SJCRH30 (cell line): ENCODE data around the gene DDN. TPM values are rescaled to one million over a fixed set of nuclear protein-coding genes. Genes with fewer than 3 reads are reported as not detected.

ENCODE experiments used
- DNase-seq, 2 experiments: peaks; one replicate each; pipeline ENCODE4 v3.0.0-alpha.2; 2015 to 2020
- H3K27ac ChIP-seq: fragments of 250-450 bp; sonication (Bioruptor Pico); 2 replicates; pipeline ENCODE4 v1.5.1; 2020; ENCODE audit warnings: mild to moderate bottlenecking, moderate library complexity
- H3K27me3 ChIP-seq: fragments of 250-450 bp; sonication (Bioruptor Pico); 2 replicates; pipeline ENCODE4 v1.5.1; 2020; ENCODE audit warnings: mild to moderate bottlenecking, moderate library complexity
- H3K36me3 ChIP-seq: fragments of 250-450 bp; sonication (Bioruptor Pico); 2 replicates; pipeline ENCODE4 v1.5.1; 2020; ENCODE audit warnings: mild to moderate bottlenecking, moderate library complexity
- H3K4me1 ChIP-seq: fragments of 250-450 bp; sonication (Bioruptor Pico); 2 replicates; pipeline ENCODE4 v1.5.1; 2020; ENCODE audit warnings: mild to moderate bottlenecking, moderate library complexity
- H3K4me3 ChIP-seq: fragments of 250-450 bp; sonication (Bioruptor Pico); 2 replicates; pipeline ENCODE4 v1.5.1; 2020; ENCODE audit warnings: mild to moderate bottlenecking, moderate library complexity
- H3K9me3 ChIP-seq: fragments of 250-450 bp; sonication (Bioruptor Pico); replicated peaks from 2 replicates; pipeline ENCODE4 v1.5.1; 2020; ENCODE audit warnings: mild to moderate bottlenecking, moderate library complexity
- total RNA-seq: library from RNA; depleted of rRNA; stranded (reverse); fragments of >200 nt; shearing (Covaris generic); gene quantifications from 2 replicates; pipeline ENCODE4 v1.2.3, GENCODE V29; 2014

Gene DDN
- total RNA-seq, 1 experiment from 2014 or later, result 5.5 TPM

DNA sequence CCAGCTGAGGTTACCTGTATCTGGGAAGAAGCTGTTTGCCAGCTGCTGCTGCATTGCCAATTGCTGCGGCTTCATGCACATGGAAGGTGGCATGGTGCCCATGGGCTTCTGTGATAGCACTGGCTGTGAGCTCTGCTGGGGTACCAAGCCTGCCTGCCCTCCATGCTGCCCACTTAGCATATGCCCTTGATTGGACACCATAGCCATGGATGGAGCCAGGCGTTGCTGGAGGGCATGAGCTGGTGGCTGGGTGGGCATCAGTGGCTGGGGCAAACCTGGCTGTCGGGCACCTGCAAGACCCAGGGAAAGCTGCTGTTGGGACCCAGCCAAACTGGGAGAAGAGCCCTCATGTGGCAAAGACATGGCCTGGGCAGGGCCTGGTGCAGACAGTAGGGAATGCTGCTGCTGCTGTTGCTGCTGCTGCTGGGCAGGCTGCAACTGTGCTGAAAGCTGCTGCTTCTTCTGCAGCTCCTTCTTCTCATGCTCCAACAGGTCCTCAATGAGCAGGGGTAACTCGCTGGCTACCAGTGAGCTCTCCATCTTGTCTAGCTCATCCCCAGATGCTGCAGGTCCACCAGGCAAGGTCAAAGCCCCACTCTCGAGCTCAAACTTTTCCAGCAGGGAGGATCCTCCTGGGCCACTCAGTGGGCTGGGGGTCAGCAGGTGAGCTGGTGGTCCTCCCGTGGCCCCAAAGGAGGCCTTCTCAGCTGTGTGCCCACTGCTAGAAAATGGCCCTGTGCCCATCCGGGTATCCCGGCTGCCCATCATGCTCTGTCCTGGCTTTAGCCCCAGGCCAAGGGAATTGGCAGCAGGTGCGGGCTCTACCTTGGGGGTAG lies 38.2 kb upstream of the DDN start:
- no peak overlapping the region for H3K27ac ChIP-seq
- no peaks in the 10 kb centered on the region for H3K4me1 ChIP-seq
- DNase-seq, result no peak
- no peaks in the 10 kb centered on the region for H3K27me3 ChIP-seq
- no peak overlapping the region for H3K4me3 ChIP-seq
- peaks cover 95% of the 10 kb centered on the region for H3K36me3 ChIP-seq
- no peaks in the 10 kb centered on the region for H3K9me3 ChIP-seq

DNA sequence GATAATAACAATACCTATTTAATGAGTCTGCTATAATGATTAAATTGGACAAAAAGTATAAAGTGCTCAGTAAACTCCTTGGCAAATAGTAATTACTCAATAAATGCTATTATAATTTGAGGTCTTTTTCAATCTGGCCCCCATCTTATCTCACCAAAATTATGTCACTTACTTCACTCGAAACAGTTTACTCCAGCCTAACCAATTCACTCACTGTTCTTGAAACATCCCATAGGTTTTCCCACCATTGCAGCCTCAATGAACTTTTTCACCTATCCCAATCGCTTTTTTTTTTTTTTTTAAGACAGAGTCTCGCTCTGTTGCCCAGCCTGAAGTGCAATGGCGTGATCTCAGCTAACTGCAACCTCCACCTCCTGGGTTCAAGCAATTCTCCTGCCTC lies 36.9 kb upstream of the DDN start:
- Histone ChIP-seq H3K9me3 (no peaks in the 10 kb centered on the region), H3K4me3 (no peak overlapping the region), H3K36me3 (peaks cover 92% of the 10 kb centered on the region), H3K27me3 (no peaks in the 10 kb centered on the region), H3K4me1 (no peaks in the 10 kb centered on the region), H3K27ac (no peak overlapping the region)
- no peak for DNase-seq

DNA sequence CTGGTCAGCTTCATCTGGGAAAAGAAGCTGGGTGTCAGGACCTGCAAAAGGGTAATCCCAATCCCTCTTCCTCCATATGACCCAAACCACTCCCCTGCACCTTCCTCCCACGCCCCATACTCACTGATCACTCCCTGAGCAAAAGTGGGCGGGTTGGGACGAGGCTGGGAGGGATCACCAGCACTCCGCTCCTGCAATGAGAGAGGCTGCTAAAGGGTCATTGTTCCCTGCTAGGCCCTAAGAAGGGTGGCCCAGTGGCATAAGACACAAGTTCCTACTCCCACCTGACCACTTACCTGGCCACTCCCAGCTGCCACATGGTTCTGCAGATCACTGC lies 35.1 kb upstream of the DDN start:
- no peak for DNase-seq
- no peak overlapping the region for H3K4me3 ChIP-seq
- H3K9me3 ChIP-seq, result no peaks in the 10 kb centered on the region
- no peaks in the 10 kb centered on the region for H3K27me3 ChIP-seq
- H3K4me1 ChIP-seq, result no peaks in the 10 kb centered on the region
- peaks cover 83% of the 10 kb centered on the region for H3K36me3 ChIP-seq
- no peak overlapping the region for H3K27ac ChIP-seq

DNA sequence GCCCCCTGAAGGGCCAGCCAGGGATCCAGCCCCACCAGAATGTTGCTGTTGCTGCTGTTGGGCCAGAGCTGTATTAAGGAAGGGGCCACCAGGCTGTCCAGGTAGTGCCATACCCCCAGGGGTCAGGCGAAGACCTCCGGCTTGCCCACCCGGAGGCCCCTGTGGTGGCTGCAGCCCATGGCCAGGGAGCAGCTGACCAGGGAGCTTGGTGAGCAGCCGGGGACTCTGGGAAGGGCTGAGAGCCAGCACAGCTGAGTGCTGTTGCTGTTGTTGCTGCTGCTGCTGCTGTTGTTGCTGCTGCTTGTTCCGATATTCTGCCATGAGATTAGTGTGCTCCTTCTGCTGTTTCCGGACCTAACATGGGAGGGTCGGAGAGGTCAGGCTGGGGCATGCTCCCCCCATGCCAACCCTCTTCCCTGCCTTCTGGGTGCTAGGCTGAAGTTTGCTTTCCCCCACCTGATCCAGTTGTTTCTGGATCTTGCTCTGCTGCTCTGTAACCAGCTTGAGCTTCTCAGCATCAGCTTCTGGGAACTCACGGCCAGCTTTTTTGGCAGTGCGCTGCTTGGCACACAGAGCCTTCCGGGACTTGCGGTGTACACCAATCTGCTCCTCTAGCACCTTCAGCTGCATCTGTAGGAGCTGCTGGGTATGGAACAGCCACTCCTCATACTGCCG lies 34.6 kb upstream of the DDN start:
- Histone ChIP-seq H3K9me3 (no peaks in the 10 kb centered on the region), H3K27ac (no peak overlapping the region), H3K4me1 (no peaks in the 10 kb centered on the region), H3K4me3 (no peak overlapping the region), H3K27me3 (no peaks in the 10 kb centered on the region), H3K36me3 (peaks cover 83% of the 10 kb centered on the region)
- no peak for DNase-seq

DNA sequence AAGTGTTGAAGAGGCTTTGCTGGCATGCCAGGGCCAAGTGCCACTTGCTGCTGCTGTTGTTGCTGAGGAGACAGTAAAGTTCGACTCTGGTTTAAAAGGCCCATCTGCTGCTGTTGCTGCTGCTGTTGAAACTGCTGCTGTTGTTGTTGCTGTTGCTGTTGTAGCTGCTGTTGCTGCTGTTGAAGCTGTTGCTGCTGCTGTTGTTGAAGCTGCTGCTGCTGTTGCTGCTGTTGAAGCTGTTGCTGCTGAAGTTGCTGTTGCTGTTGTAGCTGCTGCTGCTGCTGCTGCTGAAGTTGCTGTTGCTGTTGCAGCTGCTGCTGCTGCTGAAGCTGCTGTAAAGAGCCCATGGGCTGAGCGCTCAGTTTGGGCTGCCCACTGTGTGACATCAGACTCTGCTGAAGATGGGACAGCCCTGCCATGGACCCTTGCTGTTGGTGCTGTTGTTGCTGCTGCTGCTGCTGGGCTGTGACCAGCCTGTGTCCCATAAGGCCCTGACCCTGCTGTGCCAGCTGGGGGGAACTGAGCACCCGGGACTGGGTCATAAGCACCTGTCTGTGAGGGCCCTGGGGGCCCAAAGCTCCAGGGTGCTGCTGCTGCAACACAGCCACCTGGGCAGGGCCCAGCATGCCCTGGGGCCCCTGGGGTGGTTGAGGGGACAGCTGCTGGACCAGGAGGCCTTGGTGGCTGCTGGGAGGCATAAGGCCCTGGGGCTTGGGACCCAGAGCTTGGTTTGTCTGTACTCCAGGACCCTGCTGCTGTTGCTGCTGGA lies 33.7 kb upstream of the DDN start:
- no peak for DNase-seq
- Histone ChIP-seq H3K4me1 (no peaks in the 10 kb centered on the region), H3K9me3 (no peaks in the 10 kb centered on the region), H3K36me3 (peaks cover 82% of the 10 kb centered on the region), H3K27me3 (no peaks in the 10 kb centered on the region), H3K4me3 (no peak overlapping the region), H3K27ac (no peak overlapping the region)

DNA sequence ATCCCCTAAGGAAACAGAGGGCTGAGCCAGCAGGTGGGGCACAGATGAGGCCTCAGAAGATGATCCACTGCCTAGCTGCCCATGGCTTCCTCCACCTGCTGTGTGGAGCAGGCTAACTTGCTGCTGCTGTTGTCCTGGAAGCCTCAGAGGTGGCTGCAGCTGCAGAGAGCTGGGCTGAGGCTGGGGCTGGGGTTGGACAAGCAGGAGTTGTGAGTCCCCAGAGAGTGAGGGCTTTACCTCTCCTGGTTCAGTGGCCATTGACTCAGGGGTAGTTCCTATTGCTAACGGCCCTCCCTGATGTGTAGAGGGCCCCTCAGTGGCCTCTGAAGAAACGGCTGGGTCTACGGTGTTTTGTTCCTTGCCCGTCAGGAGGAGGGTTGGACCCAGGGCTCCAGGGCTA lies 33.1 kb upstream of the DDN start:
- no peaks in the 10 kb centered on the region for H3K27me3 ChIP-seq
- H3K4me1 ChIP-seq, result no peaks in the 10 kb centered on the region
- H3K9me3 ChIP-seq, result no peaks in the 10 kb centered on the region
- DNase-seq, result no peak
- no peak overlapping the region for H3K4me3 ChIP-seq
- H3K27ac ChIP-seq, result no peak overlapping the region
- peaks cover 80% of the 10 kb centered on the region for H3K36me3 ChIP-seq

DNA sequence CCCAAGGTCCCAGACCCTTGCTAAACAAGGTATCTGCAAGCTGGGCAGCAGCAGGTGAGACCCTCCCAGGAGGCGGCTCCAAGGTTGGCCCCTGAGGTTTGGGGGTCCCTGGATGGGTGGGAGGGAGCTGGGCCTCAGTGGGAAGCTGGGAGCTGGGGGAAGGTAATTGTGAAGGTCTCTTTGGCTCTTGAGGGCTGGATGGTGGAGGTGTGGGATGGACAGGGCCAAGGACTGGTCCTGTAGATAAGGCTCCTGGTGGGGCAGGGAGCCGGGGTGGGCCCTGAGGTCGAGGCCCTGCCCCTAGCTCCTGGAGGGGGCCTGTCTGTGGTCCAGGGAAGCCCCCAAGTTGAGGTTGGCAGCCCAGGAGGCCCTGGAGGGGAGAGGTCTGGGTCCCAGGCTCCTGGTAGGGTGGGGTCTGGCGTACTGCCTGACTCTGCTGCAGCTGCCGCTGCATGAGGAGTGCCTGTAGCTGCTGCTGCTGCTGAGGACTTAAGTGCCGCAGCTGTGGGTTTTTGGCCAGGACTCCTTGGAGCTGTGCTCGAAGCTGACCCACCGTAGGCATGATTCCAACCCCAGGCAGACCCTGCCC lies 32.5 kb upstream of the DDN start:
- H3K36me3 ChIP-seq, result peaks cover 75% of the 10 kb centered on the region
- no peak overlapping the region for H3K4me3 ChIP-seq
- no peaks in the 10 kb centered on the region for H3K9me3 ChIP-seq
- no peak overlapping the region for H3K27ac ChIP-seq
- H3K4me1 ChIP-seq, result no peaks in the 10 kb centered on the region
- H3K27me3 ChIP-seq, result no peaks in the 10 kb centered on the region
- no peak for DNase-seq

DNA sequence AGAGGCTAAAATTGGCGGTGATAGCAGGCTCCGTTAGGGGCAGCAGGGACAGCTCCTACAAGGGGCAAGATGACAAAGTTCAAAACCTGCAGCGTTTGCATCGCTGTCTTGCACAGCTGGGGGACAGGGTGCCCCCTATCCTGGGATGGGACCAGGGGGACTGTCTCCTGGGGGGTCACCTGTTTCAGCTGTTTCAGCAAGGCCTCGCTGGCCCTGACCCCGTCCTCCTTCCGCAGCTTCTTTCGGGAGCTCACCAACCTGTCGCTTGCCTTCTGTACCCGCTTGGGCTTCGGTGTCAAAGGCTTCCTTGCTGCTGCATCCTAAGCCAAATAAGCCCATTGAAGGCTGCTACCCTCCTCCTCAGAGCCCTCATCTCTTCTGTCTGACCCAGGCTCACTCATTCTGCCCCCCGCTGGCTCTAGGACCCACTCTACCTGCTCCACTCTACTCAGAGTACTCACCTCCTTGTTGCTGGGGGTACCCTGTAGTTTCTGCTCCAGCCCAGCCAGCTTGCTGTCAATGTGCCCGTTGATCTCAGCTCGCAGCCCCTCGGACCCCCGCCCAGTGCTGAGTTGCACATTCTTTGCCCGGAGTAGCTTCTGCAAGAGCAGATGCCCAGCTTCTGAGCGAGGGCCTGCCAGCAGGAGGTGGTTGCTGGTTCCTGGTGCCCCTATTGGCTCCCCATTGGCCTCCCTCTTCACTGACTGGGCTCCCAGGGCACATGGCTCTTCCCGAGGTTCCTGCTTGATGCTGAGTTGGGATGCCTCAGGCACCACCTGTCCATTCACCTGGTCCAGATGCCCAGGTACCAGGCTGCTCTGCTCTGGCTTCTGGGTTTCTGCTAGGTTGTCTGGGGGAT lies 31.8 kb upstream of the DDN start:
- no peaks in the 10 kb centered on the region for H3K9me3 ChIP-seq
- no peak overlapping the region for H3K4me3 ChIP-seq
- H3K27ac ChIP-seq, result no peak overlapping the region
- DNase-seq, result no peak
- peaks cover 76% of the 10 kb centered on the region for H3K36me3 ChIP-seq
- H3K27me3 ChIP-seq, result no peaks in the 10 kb centered on the region
- no peaks in the 10 kb centered on the region for H3K4me1 ChIP-seq

DNA sequence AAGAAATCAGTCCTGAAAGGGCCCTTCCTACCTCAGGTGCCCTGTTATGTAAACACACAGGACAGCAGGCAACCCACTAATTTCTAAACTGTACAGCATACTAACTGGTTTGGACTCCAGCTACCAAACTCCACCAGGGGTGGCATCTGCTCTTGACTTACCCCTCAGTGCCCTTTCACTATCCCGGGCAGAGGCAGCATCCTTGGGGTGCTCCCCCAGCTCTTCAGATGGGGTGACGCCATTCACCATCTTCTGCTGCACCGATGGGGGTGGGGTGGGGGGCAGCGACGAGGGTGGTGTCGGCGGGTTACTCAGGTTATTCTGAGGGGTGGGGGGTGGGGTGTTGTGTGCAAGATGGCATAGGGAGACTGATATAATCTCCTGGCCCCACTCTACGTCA lies 30.9 kb upstream of the DDN start:
- no peak overlapping the region for H3K27ac ChIP-seq
- DNase-seq, result no peak
- no peaks in the 10 kb centered on the region for H3K9me3 ChIP-seq
- H3K4me1 ChIP-seq, result no peaks in the 10 kb centered on the region
- peaks cover 76% of the 10 kb centered on the region for H3K36me3 ChIP-seq
- no peak overlapping the region for H3K4me3 ChIP-seq
- H3K27me3 ChIP-seq, result no peaks in the 10 kb centered on the region

DNA sequence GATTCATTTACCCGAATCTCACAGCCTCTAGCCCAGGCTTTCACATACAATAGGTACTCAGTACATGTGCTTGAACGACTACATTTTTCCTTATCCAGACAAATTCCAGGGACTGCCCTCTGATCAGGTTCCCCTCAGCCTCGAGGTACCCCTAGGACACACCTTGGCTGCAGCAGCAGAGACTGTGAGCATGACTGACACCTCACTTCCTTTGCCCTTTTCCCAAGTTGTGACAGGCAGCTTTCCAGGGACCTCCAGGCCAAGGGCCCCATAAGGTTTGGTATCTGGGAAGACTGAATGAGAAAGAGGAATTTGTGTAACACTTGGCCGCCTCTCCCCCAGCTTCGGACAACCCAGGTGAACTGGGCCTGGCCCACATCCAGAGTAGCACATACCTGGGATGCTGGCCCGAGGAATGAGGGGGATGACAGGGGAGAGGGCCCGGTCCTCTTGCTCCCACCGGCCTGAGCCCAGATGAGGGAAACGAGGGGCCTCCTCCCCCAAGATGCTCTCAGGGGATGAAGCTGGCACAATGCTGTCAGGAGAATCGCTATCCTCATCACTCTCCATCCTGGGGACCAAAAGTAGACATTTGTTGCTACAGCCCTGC lies 29.6 kb upstream of the DDN start:
- no peaks in the 10 kb centered on the region for H3K4me1 ChIP-seq
- no peak overlapping the region for H3K27ac ChIP-seq
- DNase-seq, result no peak
- H3K4me3 ChIP-seq, result no peak overlapping the region
- no peaks in the 10 kb centered on the region for H3K27me3 ChIP-seq
- H3K36me3 ChIP-seq, result peaks cover 76% of the 10 kb centered on the region
- H3K9me3 ChIP-seq, result no peaks in the 10 kb centered on the region

DNA sequence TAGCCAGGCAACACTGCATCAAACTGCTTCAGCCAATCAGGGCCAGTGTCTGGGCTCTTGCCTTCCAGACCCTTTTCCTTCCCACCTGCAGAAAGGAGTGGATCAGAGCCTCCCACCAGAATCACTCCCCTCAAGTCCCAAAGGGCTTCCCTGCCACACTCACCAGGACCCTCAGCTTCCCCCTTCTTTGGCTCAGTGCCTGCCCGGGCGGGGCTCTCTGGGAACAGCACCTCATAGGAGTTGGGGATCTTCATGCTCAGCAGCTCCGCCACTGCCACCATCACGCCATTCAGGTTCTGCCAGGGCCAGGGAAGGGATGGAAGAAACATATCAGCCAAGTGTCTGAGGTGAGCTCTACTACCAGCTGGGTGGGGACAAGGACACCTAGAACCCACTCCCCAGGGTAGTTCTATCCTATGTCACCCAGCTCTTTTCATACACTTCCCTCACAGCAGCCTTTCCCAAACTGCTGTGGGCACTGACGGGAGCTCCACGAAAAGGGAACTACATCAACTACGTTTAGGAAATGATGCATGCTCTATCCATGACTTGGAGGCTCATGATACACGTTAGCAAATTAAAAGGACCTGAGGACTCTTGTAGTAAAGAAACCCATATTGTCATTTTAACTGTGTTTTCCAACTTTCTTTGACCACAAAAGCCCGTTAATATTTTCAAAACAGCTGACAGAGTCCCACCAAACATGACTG lies 28.8 kb upstream of the DDN start:
- Histone ChIP-seq H3K4me1 (no peaks in the 10 kb centered on the region), H3K36me3 (peaks cover 72% of the 10 kb centered on the region), H3K9me3 (no peaks in the 10 kb centered on the region), H3K4me3 (no peak overlapping the region), H3K27me3 (no peaks in the 10 kb centered on the region), H3K27ac (no peak overlapping the region)
- no peak for DNase-seq

DNA sequence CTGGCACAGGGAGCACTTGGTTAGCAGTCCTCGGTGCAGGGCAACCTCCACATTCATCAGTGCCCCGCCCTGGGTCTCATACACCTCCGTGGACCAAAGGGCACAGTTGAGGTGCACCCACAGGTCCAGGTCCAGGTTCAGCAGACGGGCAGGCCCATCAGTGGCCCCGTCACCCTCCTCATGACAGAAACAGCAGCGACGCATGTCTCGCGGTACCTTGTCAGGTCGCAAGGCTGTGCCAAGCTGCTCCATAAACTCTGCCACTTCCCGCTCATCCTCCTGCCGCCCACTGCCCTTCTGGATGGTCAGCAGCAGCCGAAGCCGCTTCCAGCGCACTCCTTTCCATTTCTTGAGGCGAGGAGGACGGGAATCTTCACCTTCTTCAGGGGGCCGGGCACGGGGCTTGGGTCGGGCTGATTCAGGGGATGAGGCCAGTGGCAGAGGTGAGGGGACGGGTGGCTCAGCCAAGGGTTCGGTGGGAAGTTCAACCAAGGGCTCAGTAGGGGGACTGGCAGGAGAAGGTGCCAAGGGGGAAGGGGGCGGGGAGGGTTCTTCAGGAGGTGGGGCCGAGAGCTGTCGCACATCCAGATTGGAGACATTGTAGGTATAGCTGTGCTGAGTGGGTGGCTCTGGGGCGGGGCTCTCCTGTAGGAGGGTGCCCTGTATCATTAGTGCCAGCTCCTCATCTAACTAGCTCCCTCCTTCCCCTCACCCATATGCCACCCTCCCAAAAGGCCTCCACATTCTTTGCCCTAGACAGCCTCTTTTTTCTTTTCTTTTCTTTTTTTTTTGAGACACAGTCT lies 27.7 kb upstream of the DDN start:
- DNase-seq, result no peak
- H3K4me1 ChIP-seq, result no peaks in the 10 kb centered on the region
- no peaks in the 10 kb centered on the region for H3K9me3 ChIP-seq
- no peaks in the 10 kb centered on the region for H3K27me3 ChIP-seq
- H3K36me3 ChIP-seq, result peaks cover 63% of the 10 kb centered on the region
- no peak overlapping the region for H3K27ac ChIP-seq
- no peak overlapping the region for H3K4me3 ChIP-seq

DNA sequence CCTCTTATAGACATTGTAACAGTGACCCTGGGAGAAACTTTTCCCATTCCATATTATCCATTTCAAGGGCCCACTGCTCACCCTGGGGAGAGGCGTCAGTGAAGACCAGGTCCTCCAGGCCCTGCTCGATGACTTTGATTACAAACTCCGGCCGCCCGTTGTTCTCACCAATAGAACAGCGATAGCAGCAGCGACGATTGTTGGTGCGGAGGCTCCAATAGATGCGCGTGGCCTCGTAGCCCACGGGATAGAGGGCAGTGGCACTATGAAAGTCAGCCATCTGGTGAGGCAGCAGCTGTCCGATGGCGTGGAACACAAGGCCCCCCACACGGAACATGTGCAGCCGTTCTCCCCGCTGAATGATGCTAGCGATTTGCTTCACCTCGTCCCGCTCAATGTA lies 26.9 kb upstream of the DDN start:
- DNase-seq, result no peak
- no peaks in the 10 kb centered on the region for H3K9me3 ChIP-seq
- peaks cover 57% of the 10 kb centered on the region for H3K36me3 ChIP-seq
- H3K27ac ChIP-seq, result no peak overlapping the region
- H3K27me3 ChIP-seq, result no peaks in the 10 kb centered on the region
- no peaks in the 10 kb centered on the region for H3K4me1 ChIP-seq
- no peak overlapping the region for H3K4me3 ChIP-seq
